Islet of Langerhans (tissue), 1 donor: ENCODE measurements around the gene C10orf90.

Source experiments
- FAIRE-seq: peaks from one replicate; lab custom pipeline; 2011; peaks lifted over from hg19 to GRCh38; lab: Jason Lieb, UNC

C10orf90 gene

GRCh38 chr10:126459032-126459831 is 211.3 kb downstream of the C10orf90 start:
- no peak for FAIRE-seq

DNA sequence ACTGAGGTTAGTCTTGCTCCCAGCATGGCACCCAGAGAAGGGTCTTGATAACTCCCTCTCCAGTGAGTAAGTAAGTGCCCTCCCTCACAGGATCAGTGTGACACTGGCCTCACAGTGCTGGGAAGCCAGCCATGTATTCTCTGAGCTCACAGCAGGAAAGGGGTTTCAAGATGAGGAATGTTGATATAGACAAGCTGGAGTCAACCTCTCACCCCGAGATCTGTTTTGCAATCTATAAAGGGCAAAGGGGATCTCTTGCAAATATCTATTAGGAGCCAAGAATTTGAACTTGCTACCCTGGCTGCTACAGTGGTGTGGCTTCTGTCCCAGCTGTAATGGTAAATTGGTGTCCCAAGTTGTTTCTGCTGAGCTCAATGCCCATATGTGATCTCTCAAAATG is 212.0 kb downstream of the C10orf90 start:
- no peak for FAIRE-seq

GRCh38 chr10:126456632-126457031 is 213.9 kb downstream of the C10orf90 start:
- no peak for FAIRE-seq

GRCh38 chr10:126455766-126456405 is 214.6 kb downstream of the C10orf90 start:
- FAIRE-seq, result no peak

DNA sequence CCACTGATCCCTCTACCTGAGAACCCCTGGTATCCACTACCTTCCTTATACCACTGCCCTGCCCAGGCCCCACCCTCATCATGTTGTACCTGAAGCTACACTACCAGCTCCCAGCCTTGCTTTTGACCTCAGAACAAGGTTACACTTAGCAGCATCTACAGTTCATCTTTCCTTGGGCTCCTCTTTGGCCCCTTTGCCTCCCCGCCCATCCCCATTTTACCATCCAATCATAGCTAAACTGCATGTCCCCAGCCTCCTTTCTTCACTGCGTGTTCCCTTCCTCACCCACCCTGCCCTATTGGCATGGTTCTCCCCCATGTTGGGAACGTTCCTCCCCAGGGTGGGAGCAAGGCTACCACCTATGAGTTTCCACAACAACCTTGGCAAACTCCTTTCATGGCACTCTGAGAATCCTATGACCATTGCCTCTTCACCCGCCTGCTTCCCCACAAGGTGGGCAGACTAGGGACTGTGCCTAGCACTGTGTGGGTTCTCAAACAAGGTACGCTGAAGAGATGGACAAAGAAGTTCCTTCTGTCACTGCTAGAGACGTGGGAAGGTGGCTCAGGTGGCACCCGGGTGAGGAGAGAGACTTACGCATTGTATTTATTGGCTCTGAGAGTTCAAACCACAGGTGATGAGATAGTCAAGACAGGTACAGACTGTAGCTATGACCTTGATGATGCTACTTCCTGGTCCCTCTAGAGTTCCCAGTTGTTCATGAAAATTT is 215.3 kb downstream of the C10orf90 start:
- no peak for FAIRE-seq

- FAIRE-seq, result no peak
Measured at GRCh38 chr10:126454045-126454751, 216.3 kb downstream of the C10orf90 start.

- no peak for FAIRE-seq
Measured at GRCh38 chr10:126452245-126452644, 218.2 kb downstream of the C10orf90 start.

DNA sequence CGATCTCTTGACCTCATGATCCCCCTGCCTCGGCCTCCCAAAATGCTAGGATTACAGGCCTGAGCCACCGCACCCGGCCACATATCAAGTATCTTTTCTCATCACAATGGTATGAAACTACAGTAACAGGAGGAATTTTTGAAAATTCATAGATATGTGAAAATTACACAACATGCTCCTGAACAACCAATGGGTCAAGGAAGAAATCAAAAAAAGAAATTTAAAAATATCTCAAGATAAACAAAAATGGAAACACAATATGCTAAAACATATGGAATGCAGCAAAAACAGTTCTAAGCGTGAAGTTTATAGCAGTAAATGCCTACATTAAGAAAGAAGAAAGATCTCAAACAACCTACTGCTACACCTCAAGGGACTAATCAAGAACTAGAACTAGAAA is 222.4 kb downstream of the C10orf90 start:
- FAIRE-seq, result no peak

- no peak for FAIRE-seq
Measured at GRCh38 chr10:126439942-126440341, 230.6 kb downstream of the C10orf90 start.

DNA sequence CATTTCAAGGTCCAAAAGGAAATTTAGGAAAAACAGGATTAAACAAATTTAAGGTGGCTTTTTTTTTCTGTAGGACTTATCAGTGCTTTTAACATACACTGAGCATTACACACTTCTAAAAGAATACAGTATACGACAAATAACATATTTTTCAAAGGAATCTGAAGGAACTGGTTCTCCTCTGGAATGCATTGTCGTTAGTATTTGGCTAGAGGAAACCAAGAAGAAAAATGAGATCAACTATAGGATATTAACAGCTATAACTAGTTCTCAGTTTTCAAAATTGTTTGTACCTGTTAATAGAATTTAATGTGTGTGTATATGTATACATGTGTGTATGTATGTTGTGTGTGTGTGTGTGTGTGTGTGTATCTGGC is 232.1 kb downstream of the C10orf90 start:
- FAIRE-seq, result no peak

DNA sequence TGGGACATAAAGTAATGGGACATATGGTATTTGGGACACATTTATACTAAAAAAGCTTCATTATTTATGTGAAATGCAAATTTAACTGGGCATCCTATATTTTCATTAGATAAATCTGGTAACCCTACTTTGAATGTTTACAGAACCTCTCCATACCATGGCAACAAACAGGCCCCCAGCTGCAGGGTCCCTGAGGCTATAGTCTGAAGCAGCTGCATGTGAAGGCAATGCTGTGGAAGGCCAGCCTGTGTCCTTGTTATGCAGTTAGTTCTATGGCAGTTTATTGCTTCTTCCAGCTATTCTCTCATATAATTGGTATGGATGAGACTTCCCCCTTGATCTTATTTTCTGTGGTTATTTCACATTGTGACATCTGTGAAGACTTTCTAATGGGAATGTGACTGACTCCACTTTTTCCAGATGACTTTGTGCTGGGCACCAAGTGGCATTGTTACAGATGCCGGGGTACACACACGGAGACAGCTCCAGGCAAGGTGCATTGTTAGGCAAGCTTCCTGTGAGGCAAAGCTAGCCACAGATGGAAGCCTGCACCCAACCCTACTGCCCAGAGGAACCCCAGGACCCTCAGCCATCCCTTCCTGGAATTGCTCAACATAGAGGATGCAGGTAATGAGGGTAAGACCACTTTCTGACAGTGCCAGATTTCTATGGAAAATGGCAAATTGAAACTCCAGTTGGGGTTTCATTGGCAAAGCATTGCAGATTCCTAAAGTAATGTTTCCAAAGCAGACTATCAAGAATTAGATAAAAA is 232.7 kb downstream of the C10orf90 start:
- FAIRE-seq, result no peak

- no peak for FAIRE-seq
Measured at GRCh38 chr10:126434235-126434634, 236.3 kb downstream of the C10orf90 start.

- FAIRE-seq, result no peak
Measured at GRCh38 chr10:126433351-126433750, 237.1 kb downstream of the C10orf90 start.

- FAIRE-seq, result no peak
Measured at GRCh38 chr10:126432507-126432906, 238.0 kb downstream of the C10orf90 start.

DNA sequence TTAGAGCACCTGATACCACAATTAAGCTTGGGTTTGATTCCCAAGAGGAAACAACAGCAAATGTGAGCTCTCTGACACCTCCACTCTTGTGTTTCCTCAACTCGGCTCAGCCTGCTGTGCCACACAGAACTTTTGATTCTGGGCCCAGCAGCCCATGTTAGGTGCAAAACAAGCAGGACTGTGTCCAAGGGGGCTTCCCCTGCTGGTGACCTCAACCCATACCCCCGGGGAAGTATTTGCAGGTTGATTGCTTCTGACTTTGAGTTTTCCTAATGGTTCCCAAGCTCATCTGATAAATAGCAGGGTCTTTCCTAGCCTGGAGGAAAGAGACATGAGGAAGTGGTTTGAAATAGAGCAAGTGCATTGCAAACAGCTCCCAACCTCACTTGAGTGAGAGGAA is 238.7 kb downstream of the C10orf90 start:
- FAIRE-seq, result no peak

- FAIRE-seq, result no peak
Measured at GRCh38 chr10:126430512-126430911, 240.0 kb downstream of the C10orf90 start.

- FAIRE-seq, result no peak
Measured at GRCh38 chr10:126429275-126429674, 241.2 kb downstream of the C10orf90 start.

DNA sequence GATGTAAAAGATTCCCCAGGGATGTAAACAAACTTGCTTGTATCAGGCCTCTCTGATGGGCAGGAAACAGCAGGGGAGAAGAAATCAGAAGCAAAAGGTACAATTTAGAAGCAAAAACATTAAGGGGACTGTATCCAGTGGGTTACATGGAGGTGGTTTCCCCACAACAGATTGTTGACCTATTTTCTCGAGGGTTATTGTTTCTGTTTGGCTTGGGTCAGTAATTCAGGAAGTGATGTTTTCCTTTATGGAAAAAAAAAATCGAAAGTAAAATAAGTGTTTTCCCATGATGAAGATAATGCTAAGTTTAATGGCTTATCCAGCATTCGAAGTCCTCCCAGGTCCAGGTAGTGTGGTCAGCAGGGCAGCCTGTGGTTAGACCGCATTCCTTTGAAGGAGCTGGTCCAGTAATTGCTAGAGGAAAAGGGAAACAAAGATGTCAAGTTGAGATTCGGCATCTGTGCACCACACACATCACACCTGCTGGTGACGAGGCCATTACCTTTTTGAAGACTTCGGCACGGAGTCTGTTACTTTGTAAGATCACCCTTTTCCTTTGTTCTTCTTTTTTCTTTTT is 244.9 kb downstream of the C10orf90 start:
- FAIRE-seq, result no peak

DNA sequence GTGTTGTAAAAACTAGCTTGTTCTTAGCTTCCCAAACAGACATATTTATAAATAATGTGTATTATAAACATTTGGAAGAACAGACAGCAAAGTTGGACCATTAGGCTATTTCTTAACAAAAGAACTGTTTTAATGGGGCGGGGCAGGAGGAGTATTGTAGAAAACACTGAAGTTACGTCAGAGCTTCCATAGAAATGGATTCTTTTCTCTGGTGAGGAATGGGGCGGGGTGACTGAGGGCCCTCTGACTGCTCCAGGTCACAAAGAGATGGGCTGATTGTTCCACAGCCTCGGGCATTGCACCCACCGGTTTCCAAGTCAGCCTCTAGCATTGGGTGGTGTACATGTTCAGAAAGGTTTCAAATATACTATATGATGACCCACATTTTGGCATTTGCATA is 245.5 kb downstream of the C10orf90 start:
- FAIRE-seq, result no peak

GRCh38 chr10:126423732-126424491 is 246.6 kb downstream of the C10orf90 start:
- FAIRE-seq, result no peak

GRCh38 chr10:126422567-126422966 is 247.9 kb downstream of the C10orf90 start:
- no peak for FAIRE-seq
